HCT116 (cell line): Measurements from ENCODE around the gene MAML1. TPM values are rescaled to one million over a fixed set of nuclear protein-coding genes. Genes with fewer than 3 reads are reported as not detected.

ENCODE experiments used
- ATAC-seq: fragments of 200-7000 bp; cut with Tn5 transposase; 2 replicates; pipeline ENCODE4 v1.9.1; 2020; ENCODE audit warnings: mild to moderate bottlenecking, moderate library complexity
- BruUV-seq: library from RNA; stranded (reverse); fragments of 400-500 nt; replicated peaks from 2 replicates; lab custom pipeline; 2021; lab: Mats Ljungman, UMichigan
- CTCF ChIA-PET: fragments of 300-600 bp; sonication (Branson Sonifier 250); formaldehyde crosslinking; loops from one replicate; lab custom pipeline; 2021; ENCODE audit warnings: antibody characterized with exemption; lab: Charles Lee
- POLR2A ChIA-PET: fragments of 300-600, 350-600 bp; sonication (Branson Sonifier 250); formaldehyde crosslinking; loops from one replicate; lab custom pipeline; 2021; ENCODE audit warnings: antibody characterized with exemption; lab: Charles Lee
- RAD21 ChIA-PET, 2 experiments: fragments of 300-600 bp; sonication (Branson Sonifier 250); formaldehyde crosslinking; loops; one replicate each; lab custom pipeline; 2023; ENCODE audit warnings: low total read pairs in 2 of 2; ENCODE audit not compliant: uncharacterized antibody in 2 of 2, unreplicated experiment in 2 of 2, low non-redundant PET in 1 of 2; lab: Charles Lee
- DNase-seq: peaks from one replicate; pipeline ENCODE4 v3.0.0-alpha.2; 2010; ENCODE audit warnings: low read depth, low spot score
- H2AFZ ChIP-seq: fragments of 200-600 bp; shearing (Covaris generic), sonication (generic); 2 replicates; pipeline ENCODE4 v1.6.1; 2017; ENCODE audit warnings: low read depth, mixed run types, mixed read lengths, antibody characterized with exemption, low read length; ENCODE audit not compliant: poor library complexity, severe bottlenecking
- H3K27ac ChIP-seq: 2 replicates; pipeline ENCODE4 v1.5.1; 2012; ENCODE audit warnings: low read depth, low read length
- H3K27me3 ChIP-seq: fragments of 200-600 bp; sonication (generic); 2 replicates; pipeline ENCODE4 v1.6.1; 2016; ENCODE audit warnings: mixed run types, low read length, mixed read lengths; ENCODE audit not compliant: insufficient read depth
- H3K36me3 ChIP-seq, 2 experiments: fragments of 200-500 bp in 1 of 2; fragments of 200-600 bp in 1 of 2; sonication (Bioruptor generic) in 1 of 2; sonication (generic) in 1 of 2; 2 replicates each; pipeline versions ENCODE4 v1.5.1 to v1.6.1; 2014 to 2016; ENCODE audit warnings: low read length in 2 of 2, inconsistent platforms in 1 of 2, mixed read lengths in 1 of 2, mixed run types in 1 of 2; ENCODE audit not compliant: insufficient read depth in 2 of 2, control insufficient read depth in 1 of 2
- H3K4me1 ChIP-seq, 2 experiments: fragments of 200-600 bp in 1 of 2; sonication (generic) in 1 of 2; 2 replicates each; pipeline versions ENCODE4 v1.5.1 to v1.6.1; 2012 to 2017; ENCODE audit warnings: low read length in 2 of 2, inconsistent platforms in 1 of 2, mild to moderate bottlenecking in 1 of 2, mixed read lengths in 1 of 2, mixed run types in 1 of 2, moderate library complexity in 1 of 2; ENCODE audit not compliant: insufficient read depth in 2 of 2, control insufficient read depth in 1 of 2
- H3K4me2 ChIP-seq: fragments of 200-600 bp; sonication (generic); 2 replicates; pipeline ENCODE4 v1.6.1; 2017; ENCODE audit warnings: mixed run types, low read length, mixed read lengths
- H3K4me3 ChIP-seq, 2 experiments: fragments of 200-600 bp in 1 of 2; sonication (generic) in 1 of 2; replicated peaks in 1 of 2; 2 replicates each; pipeline ENCODE4 v1.5.1; 2011 to 2016; ENCODE audit warnings: low read length in 2 of 2, control low read depth in 1 of 2, low read depth in 1 of 2, mild to moderate bottlenecking in 1 of 2, mixed read lengths in 1 of 2, mixed run types in 1 of 2
- H3K79me2 ChIP-seq: fragments of 200-600 bp; sonication (generic); 2 replicates; pipeline ENCODE4 v1.6.1; 2017; ENCODE audit warnings: mild to moderate bottlenecking, mixed run types, low read length, moderate library complexity, mixed read lengths; ENCODE audit not compliant: insufficient read depth
- H3K9ac ChIP-seq: fragments of 200-600 bp; sonication (generic); 2 replicates; pipeline ENCODE4 v1.6.1; 2016; ENCODE audit warnings: low read length, mixed read lengths
- H3K9me2 ChIP-seq: fragments of 200-600 bp; sonication (generic), shearing (Covaris generic); 2 replicates; pipeline ENCODE4 v1.6.1; 2017; ENCODE audit warnings: mixed run types, mild to moderate bottlenecking, moderate library complexity; ENCODE audit not compliant: insufficient read depth
- H3K9me3 ChIP-seq, 2 experiments: fragments of 200-500 bp in 1 of 2; fragments of 200-600 bp in 1 of 2; sonication (Bioruptor generic) in 1 of 2; sonication (generic) in 1 of 2; 2 replicates each; pipeline ENCODE4 v1.6.1; 2014 to 2017; ENCODE audit warnings: low read length in 2 of 2, mixed read lengths in 2 of 2, inconsistent platforms in 1 of 2, low read depth in 1 of 2, mild to moderate bottlenecking in 1 of 2, mixed run types in 1 of 2, moderate library complexity in 1 of 2; ENCODE audit not compliant: control insufficient read depth in 1 of 2, insufficient read depth in 1 of 2
- H4K20me1 ChIP-seq: fragments of 200-600 bp; sonication (generic), shearing (Covaris generic); 2 replicates; pipeline ENCODE4 v1.6.1; 2017; ENCODE audit warnings: mixed run types, mild to moderate bottlenecking, moderate library complexity; ENCODE audit not compliant: insufficient read depth
- CBX3 ChIP-seq: IDR thresholded peaks from 2 replicates; pipeline ENCODE4 v1.6.1; 2012; ENCODE audit warnings: low read depth
- ELF1 ChIP-seq: IDR thresholded peaks from 2 replicates; pipeline ENCODE4 v1.6.1; 2012; ENCODE audit warnings: low read depth, borderline replicate concordance
- EZH2 ChIP-seq: fragments of 200-600 bp; sonication (generic); IDR thresholded peaks from 2 replicates; pipeline ENCODE4 v1.6.1; 2017; ENCODE audit warnings: antibody characterized with exemption, mixed run types
- FOSL1 ChIP-seq: IDR thresholded peaks from 2 replicates; pipeline ENCODE4 v1.6.1; 2012; ENCODE audit warnings: low read depth
- SP1 ChIP-seq: IDR thresholded peaks from 2 replicates; pipeline ENCODE4 v1.6.1; 2012; ENCODE audit warnings: low read depth
- SRF ChIP-seq: IDR thresholded peaks from 2 replicates; pipeline ENCODE4 v1.6.1; 2012; ENCODE audit warnings: low read depth
- YY1 ChIP-seq: IDR thresholded peaks from 2 replicates; pipeline ENCODE4 v1.6.1; 2011; ENCODE audit warnings: low read length, low read depth, moderate library complexity, mild to moderate bottlenecking; ENCODE audit not compliant: insufficient replicate concordance; ENCODE audit errors: extremely low read depth
- ZFX ChIP-seq: fragments of 450-650 bp; IDR thresholded peaks from 2 replicates; pipeline ENCODE4 v1.6.1; 2017
- intact Hi-C: fragments of 100-400 bp; cut with micrococcal nuclease; formaldehyde crosslinking; loops from 2 replicates; pipeline ENCODE4 v1.10.0; 2022
- total RNA-seq: library from RNA; stranded (reverse); gene quantifications from one replicate; pipeline ENCODE4 v1.2.1, GENCODE V29; 2021; ENCODE audit not compliant: unreplicated experiment
- TF ChIP-seq, protein P1 (sequence below): IDR thresholded peaks from 2 replicates; pipeline ENCODE4 v1.6.1; 2011; ENCODE audit warnings: mild to moderate bottlenecking, low read length, moderate library complexity; ENCODE audit not compliant: insufficient replicate concordance; ENCODE audit errors: extremely low read depth
- TF ChIP-seq, protein P2 (sequence below): IDR thresholded peaks from 2 replicates; pipeline ENCODE4 v1.6.1; 2012

Gene MAML1
- total RNA-seq, 1 experiment from 2014 or later = 29.5 TPM

DNA sequence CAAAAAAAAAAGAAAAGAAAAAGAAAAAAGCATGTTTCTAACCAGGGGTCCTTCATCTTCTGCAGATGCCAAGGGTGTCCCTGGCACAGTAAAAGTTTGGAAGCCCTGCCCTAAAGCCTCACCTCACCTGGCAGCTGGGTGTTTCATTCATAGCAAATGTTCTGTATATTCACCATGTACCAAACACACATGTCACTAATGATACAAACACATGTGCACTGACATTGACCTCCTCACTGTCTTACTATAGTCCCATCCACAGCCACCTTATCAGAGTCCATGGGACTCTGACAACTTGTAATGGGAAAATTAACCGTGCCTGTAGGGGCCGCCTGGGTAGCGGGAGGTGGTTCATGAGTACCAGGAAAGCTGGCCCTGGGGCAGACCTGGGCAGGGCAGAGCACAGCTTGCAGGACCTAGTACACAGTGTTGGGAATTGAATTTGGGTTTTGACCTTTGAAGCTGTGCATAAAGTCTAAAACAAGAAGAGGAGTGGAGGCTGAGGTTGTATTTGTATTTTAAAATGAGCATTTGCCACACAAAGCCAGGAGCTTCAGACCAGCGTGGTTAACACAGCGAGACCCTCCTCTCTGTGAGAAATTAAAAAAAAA, 80.5 kb downstream of the MAML1 start:
- Histone ChIP-seq H3K27ac (no peak overlapping the region), H2AFZ (no peak overlapping the region), H3K4me1 (peaks cover 17 to 25% of the 10 kb centered on the region in 2 experiments), H3K79me2 (peaks cover 9% of the 10 kb centered on the region; the same call in 1 of the 2 replicates), H3K27me3 (no peaks in the 10 kb centered on the region), H3K9me2 (no peaks in the 10 kb centered on the region), H3K9me3 (no peaks in the 10 kb centered on the region), H3K4me2 (no peak overlapping the region), H4K20me1 (no peaks in the 10 kb centered on the region), H3K9ac (no peak overlapping the region), H3K36me3 (peaks cover 19 to 24% of the 10 kb centered on the region in 2 experiments; a peak in 3 of 4 replicates), H3K4me3 (no peak overlapping the region)
- POLR2A ChIA-PET = no interaction called here
- CTCF ChIA-PET = no interaction called here
- DNase-seq (no peak), ATAC-seq (no peak)
- RAD21 ChIA-PET = no interaction called here
- intact Hi-C loops = no loop called here
- BruUV-seq = no TSS peak
- no peak for TF ChIP-seq SP1
- no peak for TF ChIP-seq FOSL1
- TF ChIP-seq, protein P1, sequence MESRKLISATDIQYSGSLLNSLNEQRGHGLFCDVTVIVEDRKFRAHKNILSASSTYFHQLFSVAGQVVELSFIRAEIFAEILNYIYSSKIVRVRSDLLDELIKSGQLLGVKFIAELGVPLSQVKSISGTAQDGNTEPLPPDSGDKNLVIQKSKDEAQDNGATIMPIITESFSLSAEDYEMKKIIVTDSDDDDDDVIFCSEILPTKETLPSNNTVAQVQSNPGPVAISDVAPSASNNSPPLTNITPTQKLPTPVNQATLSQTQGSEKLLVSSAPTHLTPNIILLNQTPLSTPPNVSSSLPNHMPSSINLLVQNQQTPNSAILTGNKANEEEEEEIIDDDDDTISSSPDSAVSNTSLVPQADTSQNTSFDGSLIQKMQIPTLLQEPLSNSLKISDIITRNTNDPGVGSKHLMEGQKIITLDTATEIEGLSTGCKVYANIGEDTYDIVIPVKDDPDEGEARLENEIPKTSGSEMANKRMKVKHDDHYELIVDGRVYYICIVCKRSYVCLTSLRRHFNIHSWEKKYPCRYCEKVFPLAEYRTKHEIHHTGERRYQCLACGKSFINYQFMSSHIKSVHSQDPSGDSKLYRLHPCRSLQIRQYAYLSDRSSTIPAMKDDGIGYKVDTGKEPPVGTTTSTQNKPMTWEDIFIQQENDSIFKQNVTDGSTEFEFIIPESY = no peak
- TF ChIP-seq, protein P2, sequence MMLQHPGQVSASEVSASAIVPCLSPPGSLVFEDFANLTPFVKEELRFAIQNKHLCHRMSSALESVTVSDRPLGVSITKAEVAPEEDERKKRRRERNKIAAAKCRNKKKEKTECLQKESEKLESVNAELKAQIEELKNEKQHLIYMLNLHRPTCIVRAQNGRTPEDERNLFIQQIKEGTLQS = no peak
- TF ChIP-seq CBX3 = no peak
- no peak for TF ChIP-seq SRF
- TF ChIP-seq EZH2 = no peak
- no peak for TF ChIP-seq YY1
- TF ChIP-seq ELF1 = no peak
- TF ChIP-seq ZFX = no peak
